ENCODE data around the gene PTOV1.

PTOV1 gene

GRCh38 chr19:49884760-49885159 lies 33.8 kb downstream of the PTOV1 start:
- Histone ChIP-seq H3K27me3 (ENCODE audit: control insufficient read depth in 5 of 5, insufficient read depth in 4 of 5, low read length in 5 of 5) (no peaks in the 10 kb centered on the region), H3K36me3 (ENCODE audit: control insufficient read depth in 5 of 5, insufficient read depth in 5 of 5, low read length in 5 of 5) (peaks cover 0 to 75% (median 61%) of the 10 kb centered on the region in 5 donors), H3K4me3 (ENCODE audit: low read depth in 1 of 5, low read length in 5 of 5) (no peak overlapping the region), H3K9ac (ENCODE audit: low read length in 5 of 5) (no peak overlapping the region), H3K4me1 (ENCODE audit: control insufficient read depth in 5 of 5, insufficient read depth in 5 of 5, low read length in 5 of 5) (peaks cover 0 to 11% (median 3%) of the 10 kb centered on the region in 5 donors), H3K9me3 (ENCODE audit: control insufficient read depth in 5 of 5, low read length in 5 of 5) (no peaks in the 10 kb centered on the region), H3K27ac (ENCODE audit: low read depth, low read length) (no peak overlapping the region)

GRCh38 chr19:49887037-49887664 lies 36.2 kb downstream of the PTOV1 start:
- H3K27ac ChIP-seq (ENCODE audit: low read depth, low read length): no peak overlapping the region
- H3K4me1 ChIP-seq (ENCODE audit: control insufficient read depth in 5 of 5, insufficient read depth in 5 of 5, low read length in 5 of 5): peaks cover 0 to 18% (median 13%) of the 10 kb centered on the region in 5 donors
- H3K9ac ChIP-seq (ENCODE audit: low read length in 5 of 5): peak overlapping the region in 1 of 5 donors; percentile 43
- no peak overlapping the region for H3K4me3 ChIP-seq (ENCODE audit: low read depth in 1 of 5, low read length in 5 of 5)
- H3K36me3 ChIP-seq (ENCODE audit: control insufficient read depth in 5 of 5, insufficient read depth in 5 of 5, low read length in 5 of 5): peaks cover 0 to 52% (median 38%) of the 10 kb centered on the region in 5 donors
- H3K9me3 ChIP-seq (ENCODE audit: control insufficient read depth in 5 of 5, low read length in 5 of 5): no peaks in the 10 kb centered on the region
- peaks cover 0 to 4% (median 0%) of the 10 kb centered on the region in 5 donors for H3K27me3 ChIP-seq (ENCODE audit: control insufficient read depth in 5 of 5, insufficient read depth in 4 of 5, low read length in 5 of 5)

- peak overlapping the region in 1 of 5 donors; percentile 43 for H3K9ac ChIP-seq (ENCODE audit: low read length in 5 of 5)
- H3K36me3 ChIP-seq (ENCODE audit: control insufficient read depth in 5 of 5, insufficient read depth in 5 of 5, low read length in 5 of 5): peaks cover 0 to 45% (median 31%) of the 10 kb centered on the region in 5 donors
- H3K27me3 ChIP-seq (ENCODE audit: control insufficient read depth in 5 of 5, insufficient read depth in 4 of 5, low read length in 5 of 5): peaks cover 0 to 11% (median 4%) of the 10 kb centered on the region in 5 donors
- no peak overlapping the region for H3K27ac ChIP-seq (ENCODE audit: low read depth, low read length)
- H3K4me3 ChIP-seq (ENCODE audit: low read depth in 1 of 5, low read length in 5 of 5): no peak overlapping the region
- peaks cover 0 to 18% (median 13%) of the 10 kb centered on the region in 5 donors for H3K4me1 ChIP-seq (ENCODE audit: control insufficient read depth in 5 of 5, insufficient read depth in 5 of 5, low read length in 5 of 5)
- H3K9me3 ChIP-seq (ENCODE audit: control insufficient read depth in 5 of 5, low read length in 5 of 5): no peaks in the 10 kb centered on the region
These were observed 36.9 kb downstream of the PTOV1 start for GRCh38 chr19:49887665-49888509.

GRCh38 chr19:49888510-49888824 lies 37.5 kb downstream of the PTOV1 start:
- peaks cover 0 to 39% (median 25%) of the 10 kb centered on the region in 5 donors for H3K36me3 ChIP-seq (ENCODE audit: control insufficient read depth in 5 of 5, insufficient read depth in 5 of 5, low read length in 5 of 5)
- no peak overlapping the region for H3K9ac ChIP-seq (ENCODE audit: low read length in 5 of 5)
- no peaks in the 10 kb centered on the region for H3K9me3 ChIP-seq (ENCODE audit: control insufficient read depth in 5 of 5, low read length in 5 of 5)
- H3K27me3 ChIP-seq (ENCODE audit: control insufficient read depth in 5 of 5, insufficient read depth in 4 of 5, low read length in 5 of 5): peaks cover 0 to 13% (median 4%) of the 10 kb centered on the region in 5 donors
- no peak overlapping the region for H3K4me3 ChIP-seq (ENCODE audit: low read depth in 1 of 5, low read length in 5 of 5)
- H3K27ac ChIP-seq (ENCODE audit: low read depth, low read length): no peak overlapping the region
- peaks cover 0 to 18% (median 13%) of the 10 kb centered on the region in 5 donors for H3K4me1 ChIP-seq (ENCODE audit: control insufficient read depth in 5 of 5, insufficient read depth in 5 of 5, low read length in 5 of 5)

GRCh38 chr19:49889038-49889686 lies 38.2 kb downstream of the PTOV1 start:
- Histone ChIP-seq H3K27me3 (ENCODE audit: control insufficient read depth in 5 of 5, insufficient read depth in 4 of 5, low read length in 5 of 5) (peaks cover 0 to 13% (median 4%) of the 10 kb centered on the region in 5 donors), H3K36me3 (ENCODE audit: control insufficient read depth in 5 of 5, insufficient read depth in 5 of 5, low read length in 5 of 5) (peaks cover 0 to 32% (median 18%) of the 10 kb centered on the region in 5 donors), H3K9ac (ENCODE audit: low read length in 5 of 5) (no peak overlapping the region), H3K4me3 (ENCODE audit: low read depth in 1 of 5, low read length in 5 of 5) (peak overlapping the region in 1 of 5 donors; percentile 49), H3K4me1 (ENCODE audit: control insufficient read depth in 5 of 5, insufficient read depth in 5 of 5, low read length in 5 of 5) (peaks cover 0 to 18% (median 13%) of the 10 kb centered on the region in 5 donors), H3K27ac (ENCODE audit: low read depth, low read length) (no peak overlapping the region), H3K9me3 (ENCODE audit: control insufficient read depth in 5 of 5, low read length in 5 of 5) (no peaks in the 10 kb centered on the region)

GRCh38 chr19:49889687-49890348 lies 38.9 kb downstream of the PTOV1 start:
- no peaks in the 10 kb centered on the region for H3K9me3 ChIP-seq (ENCODE audit: control insufficient read depth in 5 of 5, low read length in 5 of 5)
- no peak overlapping the region for H3K9ac ChIP-seq (ENCODE audit: low read length in 5 of 5)
- H3K4me1 ChIP-seq (ENCODE audit: control insufficient read depth in 5 of 5, insufficient read depth in 5 of 5, low read length in 5 of 5): peaks cover 0 to 18% (median 13%) of the 10 kb centered on the region in 5 donors
- no peak overlapping the region for H3K27ac ChIP-seq (ENCODE audit: low read depth, low read length)
- H3K4me3 ChIP-seq (ENCODE audit: low read depth in 1 of 5, low read length in 5 of 5): peak overlapping the region in 3 of 5 donors; percentile 49 to 51 (median 49)
- peaks cover 0 to 26% (median 12%) of the 10 kb centered on the region in 5 donors for H3K36me3 ChIP-seq (ENCODE audit: control insufficient read depth in 5 of 5, insufficient read depth in 5 of 5, low read length in 5 of 5)
- H3K27me3 ChIP-seq (ENCODE audit: control insufficient read depth in 5 of 5, insufficient read depth in 4 of 5, low read length in 5 of 5): peaks cover 0 to 13% (median 4%) of the 10 kb centered on the region in 5 donors

- H3K4me3 ChIP-seq (ENCODE audit: low read depth in 1 of 5, low read length in 5 of 5): peak overlapping the region in 3 of 5 donors; percentile 49 to 51 (median 49)
These were observed 39.7 kb downstream of the PTOV1 start for GRCh38 chr19:49890349-49891311.

GRCh38 chr19:49891393-49891792 lies 40.4 kb downstream of the PTOV1 start:
- Histone ChIP-seq H3K36me3 (ENCODE audit: control insufficient read depth in 5 of 5, insufficient read depth in 5 of 5, low read length in 5 of 5) (peaks cover 0 to 17% (median 3%) of the 10 kb centered on the region in 5 donors), H3K9me3 (ENCODE audit: control insufficient read depth in 5 of 5, low read length in 5 of 5) (no peaks in the 10 kb centered on the region), H3K9ac (ENCODE audit: low read length in 5 of 5) (no peak overlapping the region), H3K4me3 (ENCODE audit: low read depth in 1 of 5, low read length in 5 of 5) (no peak overlapping the region), H3K27ac (ENCODE audit: low read depth, low read length) (no peak overlapping the region), H3K27me3 (ENCODE audit: control insufficient read depth in 5 of 5, insufficient read depth in 4 of 5, low read length in 5 of 5) (peaks cover 0 to 18% (median 4%) of the 10 kb centered on the region in 5 donors), H3K4me1 (ENCODE audit: control insufficient read depth in 5 of 5, insufficient read depth in 5 of 5, low read length in 5 of 5) (peaks cover 0 to 33% (median 16%) of the 10 kb centered on the region in 5 donors)

More at GRCh38 chr19:49890349-49891311, 39.7 kb downstream of the PTOV1 start:
- no peak overlapping the region for H3K9ac ChIP-seq (ENCODE audit: low read length in 5 of 5)
- H3K4me1 ChIP-seq (ENCODE audit: control insufficient read depth in 5 of 5, insufficient read depth in 5 of 5, low read length in 5 of 5): peaks cover 0 to 26% (median 14%) of the 10 kb centered on the region in 5 donors
- peaks cover 0 to 21% (median 6%) of the 10 kb centered on the region in 5 donors for H3K36me3 ChIP-seq (ENCODE audit: control insufficient read depth in 5 of 5, insufficient read depth in 5 of 5, low read length in 5 of 5)
- no peaks in the 10 kb centered on the region for H3K9me3 ChIP-seq (ENCODE audit: control insufficient read depth in 5 of 5, low read length in 5 of 5)
- H3K27me3 ChIP-seq (ENCODE audit: control insufficient read depth in 5 of 5, insufficient read depth in 4 of 5, low read length in 5 of 5): peaks cover 0 to 16% (median 4%) of the 10 kb centered on the region in 5 donors
- H3K27ac ChIP-seq (ENCODE audit: low read depth, low read length): no peak overlapping the region
